Endothelial cell of umbilical vein (primary cell): ENCODE results near the gene IL17REL. TPM values are rescaled to one million over a fixed set of nuclear protein-coding genes. Genes with fewer than 3 reads are reported as not detected.

Experiments
- Bru-seq: library from RNA; stranded (reverse); fragments of 400-500 nt; gene quantifications from one replicate; lab custom pipeline; 2021; lab: Mats Ljungman, UMichigan
- BruChase-seq, 2 experiments: library from RNA; stranded (reverse); fragments of 400-500 nt; gene quantifications; one replicate each; lab custom pipeline; 2021; lab: Mats Ljungman, UMichigan
- BruUV-seq: library from RNA; stranded (reverse); fragments of 400-500 nt; replicated peaks from 2 replicates; lab custom pipeline; 2021; lab: Mats Ljungman, UMichigan
- CTCF ChIA-PET: fragments of 300-600, 350-600 bp; sonication (Branson Sonifier 250); formaldehyde crosslinking; loops from one replicate; lab custom pipeline; 2021; ENCODE audit warnings: antibody characterized with exemption, inconsistent platforms; lab: Charles Lee
- POLR2A ChIA-PET: fragments of 300-600, 350-600 bp; sonication (Branson Sonifier 250); formaldehyde crosslinking; loops from one replicate; lab custom pipeline; 2021; ENCODE audit warnings: antibody characterized with exemption, inconsistent platforms; lab: Charles Lee
- DNase-seq: peaks from one replicate; pipeline ENCODE4 v3.0.0-alpha.2; 2011; ENCODE audit warnings: low read depth, low spot score
- FAIRE-seq: peaks from 2 replicates; lab custom pipeline; 2011; peaks lifted over from hg19 to GRCh38; lab: Jason Lieb, UNC
- H2AFZ ChIP-seq: 2 replicates; pipeline ENCODE4 v1.6.0; 2012; ENCODE audit warnings: low read depth, low read length, control low read depth, inconsistent platforms
- H3K27ac ChIP-seq: 2 replicates; pipeline ENCODE4 v1.5.1; 2011; ENCODE audit warnings: low read depth, mild to moderate bottlenecking, control low read depth, low read length, moderate library complexity; ENCODE audit not compliant: insufficient read depth
- H3K27me3 ChIP-seq, 2 experiments: 2 replicates each; pipeline versions ENCODE4 v1.6.0 to v1.6.1; 2011; ENCODE audit warnings: low read length in 2 of 2, mixed read lengths in 1 of 2; ENCODE audit not compliant: control insufficient read depth in 2 of 2, insufficient read depth in 2 of 2
- H3K36me3 ChIP-seq, 2 experiments: 2 replicates in 1 of 2; 3 replicates in 1 of 2; pipeline ENCODE4 v1.5.1; 2011; ENCODE audit warnings: low read length in 2 of 2, mild to moderate bottlenecking in 1 of 2, moderate library complexity in 1 of 2; ENCODE audit not compliant: control insufficient read depth in 2 of 2, insufficient read depth in 2 of 2; ENCODE audit errors: extremely low read depth in 1 of 2
- H3K4me1 ChIP-seq: 3 replicates; pipeline ENCODE4 v1.5.1; 2011; ENCODE audit warnings: mild to moderate bottlenecking, low read length; ENCODE audit not compliant: control insufficient read depth, insufficient read depth; ENCODE audit errors: extremely low read depth
- H3K4me2 ChIP-seq: 2 replicates; pipeline ENCODE4 v1.6.1; 2011; ENCODE audit warnings: low read length, control low read depth, mixed read lengths; ENCODE audit not compliant: insufficient read depth
- H3K4me3 ChIP-seq, 3 experiments: fragments of 200-600 bp in 1 of 3; sonication (generic), shearing (Covaris generic) in 1 of 3; replicated peaks in 1 of 3; 2 replicates each; pipeline ENCODE4 v1.5.1; 2011 to 2016; ENCODE audit warnings: control low read depth in 3 of 3, low read length in 3 of 3, mild to moderate bottlenecking in 2 of 3, inconsistent platforms in 1 of 3, low read depth in 1 of 3, moderate library complexity in 1 of 3; ENCODE audit not compliant: insufficient read depth in 1 of 3
- H3K79me2 ChIP-seq: 2 replicates; pipeline ENCODE4 v1.6.0; 2012; ENCODE audit warnings: low read length, inconsistent platforms; ENCODE audit not compliant: control insufficient read depth, insufficient read depth
- H3K9ac ChIP-seq: replicated peaks from 2 replicates; pipeline ENCODE3; 2011; ENCODE audit warnings: low read length, control low read depth; ENCODE audit not compliant: insufficient read depth; ENCODE audit errors: extremely low read depth
- H3K9me1 ChIP-seq: replicated peaks from 3 replicates; pipeline ENCODE4 v1.6.0; 2011; ENCODE audit warnings: mild to moderate bottlenecking, low read length; ENCODE audit not compliant: control insufficient read depth, insufficient read depth; ENCODE audit errors: extremely low read depth
- H3K9me3 ChIP-seq: replicated peaks from 2 replicates; pipeline ENCODE4 v1.5.1; 2012; ENCODE audit warnings: low read length, inconsistent platforms; ENCODE audit not compliant: control insufficient read depth, insufficient read depth
- H4K20me1 ChIP-seq: replicated peaks from 2 replicates; pipeline ENCODE3; 2011; ENCODE audit warnings: mild to moderate bottlenecking, low read length; ENCODE audit not compliant: control insufficient read depth, insufficient read depth; ENCODE audit errors: extremely low read depth
- EZH2 ChIP-seq: IDR thresholded peaks from 2 replicates; pipeline ENCODE4 v1.6.1; 2012; ENCODE audit warnings: borderline replicate concordance, low read depth, mild to moderate bottlenecking, moderate library complexity, low read length, inconsistent platforms; ENCODE audit not compliant: severe bottlenecking
- FOS ChIP-seq: IDR thresholded peaks from 2 replicates; pipeline ENCODE4 v1.6.1; 2011; ENCODE audit warnings: mild to moderate bottlenecking, low read length, moderate library complexity, borderline replicate concordance; ENCODE audit not compliant: insufficient read depth
- GATA2 ChIP-seq: IDR thresholded peaks from 2 replicates; pipeline ENCODE4 v1.7.0; 2011; ENCODE audit warnings: low read depth, mild to moderate bottlenecking, moderate library complexity, mixed read lengths, low read length; ENCODE audit not compliant: insufficient read length, insufficient read depth
- JUN ChIP-seq: IDR thresholded peaks from 2 replicates; pipeline ENCODE4 v1.6.1; 2011; ENCODE audit warnings: borderline replicate concordance, low read depth; ENCODE audit not compliant: insufficient read length, insufficient read depth
- MYC ChIP-seq: IDR thresholded peaks from one replicate; pipeline ENCODE4 v1.6.1; 2011; ENCODE audit warnings: mild to moderate bottlenecking, low read depth, low read length
- POLR2A ChIP-seq: IDR thresholded peaks from 2 replicates; pipeline ENCODE4 v1.6.1; 2012; ENCODE audit warnings: low read depth, mild to moderate bottlenecking, control low read depth, low read length
- POLR2AphosphoS5 ChIP-seq: IDR thresholded peaks from 2 replicates; pipeline ENCODE4 v1.6.1; 2012; ENCODE audit warnings: low read depth, mild to moderate bottlenecking, control low read depth, low read length, moderate library complexity; ENCODE audit not compliant: insufficient read depth
- dilution Hi-C: fragments of 300-500 bp; cut with MboI; formaldehyde crosslinking; loops from one replicate; pipeline ENCODE4 v1.15.0; 2019; ENCODE audit warnings: low sequenced_read_pairs; ENCODE audit not compliant: extremely low pct_ligation_motif_present
- intact Hi-C: fragments of 100-400 bp; cut with micrococcal nuclease; formaldehyde crosslinking; loops from one replicate; pipeline ENCODE4 v1.10.0; 2022
- long read RNA-seq: library from polyadenylated mRNA; stranded (forward); transcript quantifications from one replicate; pipeline ENCODE4 v2.0.0, GENCODE V29; 2021
- polyA minus RNA-seq, 3 experiments: library from RNA; depleted of rRNA, polyadenylated mRNA; stranded (reverse); fragments of >200 nt; gene quantifications; 1 replicate in 1 of 3; 2 replicates in 2 of 3; pipeline ENCODE4 v1.2.3, GENCODE V29; 2011
- polyA plus RNA-seq, 4 experiments: library from polyadenylated mRNA; depleted of rRNA in 3 of 4; stranded (reverse) in 3 of 4; unstranded in 1 of 4; fragments of >200 nt; gene quantifications; 2 replicates each; pipeline versions ENCODE4 v1.2.1 to v1.2.3, GENCODE V29; 2011 to 2012; ENCODE audit warnings: missing spikeins in 1 of 4
- total RNA-seq: library from RNA; stranded (reverse); gene quantifications from 2 replicates; pipeline ENCODE4 v1.2.3, GENCODE V29; 2021
- TF ChIP-seq, protein P1 (sequence below): IDR thresholded peaks from 2 replicates; pipeline ENCODE4 v1.6.1; 2011; ENCODE audit not compliant: insufficient read depth, insufficient read length
- TF ChIP-seq, protein P2 (sequence below), 2 donors: IDR thresholded peaks; 1 replicate in 1 of 2; 2 replicates in 1 of 2; pipeline ENCODE4 v1.5.1; 2011; ENCODE audit warnings: low read length in 2 of 2, mild to moderate bottlenecking in 2 of 2, moderate library complexity in 2 of 2, control low read depth in 1 of 2, inconsistent platforms in 1 of 2, low read depth in 1 of 2; ENCODE audit not compliant: insufficient read depth in 1 of 2; ENCODE audit errors: extremely low read depth in 1 of 2

Gene IL17REL
- 0.12 and 0.15 TPM in 2 replicates for total RNA-seq
- 0.06 TPM in 2 replicates for polyA plus RNA-seq
- polyA plus RNA-seq (2011; cell fraction: cytosol; rRNA removed): not detected in 2 replicates
- polyA plus RNA-seq (2011; cell fraction: nucleus; rRNA removed): 0.26 and 0.28 TPM in 2 replicates
- 0.04 TPM in 1 of 2 replicates, not detected in the other for polyA plus RNA-seq (2012)
- 0.06 TPM in 1 of 2 replicates, not detected in the other for polyA minus RNA-seq
- not detected for polyA minus RNA-seq (2011; cell fraction: cytosol; rRNA and poly(A)+ RNA removed)
- 0.14 TPM in 1 of 2 replicates, not detected in the other for polyA minus RNA-seq (2011; cell fraction: nucleus; rRNA and poly(A)+ RNA removed)
- percentile 5 among the genes with signal in this experiment for Bru-seq, nascent RNA
- not detected for BruChase-seq, experiment 1, labeled RNA remaining after a 6-hour chase
- not detected for BruChase-seq, experiment 2, labeled RNA remaining after a 2-hour chase
- long read RNA-seq: 0 reads

DNA sequence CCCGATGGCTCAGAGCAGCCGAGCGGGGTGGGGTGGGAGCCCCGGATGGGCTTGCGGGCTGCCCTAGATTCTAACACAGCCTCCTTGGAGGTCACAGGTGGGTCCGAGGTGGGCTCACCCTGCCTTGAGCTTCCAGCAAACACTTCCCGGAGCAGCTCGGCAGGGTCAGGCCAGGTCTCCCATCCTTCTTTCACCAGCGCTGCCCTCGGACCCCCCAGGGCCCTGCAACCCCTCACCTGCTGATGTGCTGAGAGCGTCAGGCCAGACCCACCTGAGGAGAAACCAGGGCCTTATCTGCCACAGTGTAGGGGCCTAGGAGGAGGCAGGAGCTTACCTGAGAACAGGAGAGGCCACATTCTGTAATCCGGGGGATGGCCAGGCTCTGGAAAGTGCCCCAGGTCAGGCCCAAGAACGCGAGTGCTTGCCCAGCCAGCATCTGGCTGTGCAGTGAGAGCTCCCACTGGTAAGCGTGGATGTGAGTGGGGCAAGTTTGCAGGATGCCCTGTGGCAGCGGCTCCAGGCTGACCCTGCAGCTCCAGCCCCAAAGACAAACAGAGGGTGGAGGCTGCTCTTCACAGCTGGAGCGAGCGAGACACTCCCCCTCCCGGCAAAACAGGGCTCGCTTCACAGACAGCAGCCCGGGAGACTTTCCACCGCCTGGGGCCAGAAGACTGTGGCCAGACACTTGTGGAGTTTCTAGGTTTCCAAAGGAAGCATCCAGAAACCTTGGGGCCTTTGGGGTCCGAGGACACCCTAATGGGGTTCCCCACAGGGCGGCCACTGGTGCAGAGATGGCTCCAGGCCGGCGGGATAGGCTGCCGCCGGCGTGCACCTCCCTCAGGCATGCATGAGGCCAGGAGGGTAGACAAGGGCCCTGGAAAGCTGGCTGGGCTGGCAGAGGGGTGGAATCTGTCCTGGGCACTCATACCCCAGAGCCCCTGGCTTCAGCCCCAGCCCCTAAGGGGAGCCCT lies at the start of gene IL17REL:
TSS of gene IL17REL (minus strand) at position 555 of the 971 bp plus-strand sequence. CDS start at position 436, 119 bp downstream.
- TF ChIP-seq, protein P1, sequence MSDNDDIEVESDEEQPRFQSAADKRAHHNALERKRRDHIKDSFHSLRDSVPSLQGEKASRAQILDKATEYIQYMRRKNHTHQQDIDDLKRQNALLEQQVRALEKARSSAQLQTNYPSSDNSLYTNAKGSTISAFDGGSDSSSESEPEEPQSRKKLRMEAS: no peak
- TF ChIP-seq FOS (no peak), GATA2 (no peak), POLR2AphosphoS5 (no peak), MYC (no peak), JUN (no peak), EZH2 (no peak), POLR2A (no peak)
- TF ChIP-seq, protein P2, sequence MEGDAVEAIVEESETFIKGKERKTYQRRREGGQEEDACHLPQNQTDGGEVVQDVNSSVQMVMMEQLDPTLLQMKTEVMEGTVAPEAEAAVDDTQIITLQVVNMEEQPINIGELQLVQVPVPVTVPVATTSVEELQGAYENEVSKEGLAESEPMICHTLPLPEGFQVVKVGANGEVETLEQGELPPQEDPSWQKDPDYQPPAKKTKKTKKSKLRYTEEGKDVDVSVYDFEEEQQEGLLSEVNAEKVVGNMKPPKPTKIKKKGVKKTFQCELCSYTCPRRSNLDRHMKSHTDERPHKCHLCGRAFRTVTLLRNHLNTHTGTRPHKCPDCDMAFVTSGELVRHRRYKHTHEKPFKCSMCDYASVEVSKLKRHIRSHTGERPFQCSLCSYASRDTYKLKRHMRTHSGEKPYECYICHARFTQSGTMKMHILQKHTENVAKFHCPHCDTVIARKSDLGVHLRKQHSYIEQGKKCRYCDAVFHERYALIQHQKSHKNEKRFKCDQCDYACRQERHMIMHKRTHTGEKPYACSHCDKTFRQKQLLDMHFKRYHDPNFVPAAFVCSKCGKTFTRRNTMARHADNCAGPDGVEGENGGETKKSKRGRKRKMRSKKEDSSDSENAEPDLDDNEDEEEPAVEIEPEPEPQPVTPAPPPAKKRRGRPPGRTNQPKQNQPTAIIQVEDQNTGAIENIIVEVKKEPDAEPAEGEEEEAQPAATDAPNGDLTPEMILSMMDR (IDR thresholded peaks at IDR 0.05; ENCODE audit: extremely low read depth in 1 of 2, insufficient read depth in 1 of 2, low read depth in 1 of 2, low read length in 2 of 2): no peak
- Histone ChIP-seq H3K9me3 (no peaks in the 10 kb centered on the region), H3K79me2 (no peaks in the 10 kb centered on the region), H3K4me3 (no peak within 1 kb of the TSS), H4K20me1 (no peaks in the 10 kb centered on the region), H3K4me2 (no peak within 1 kb of the TSS), H3K36me3 (no peaks in the 10 kb centered on the region), H3K9ac (no peak within 1 kb of the TSS), H2AFZ (no peak within 1 kb of the TSS), H3K9me1 (no peaks in the 10 kb centered on the region), H3K27ac (no peak within 1 kb of the TSS), H3K4me1 (no peaks in the 10 kb centered on the region), H3K27me3 (peaks cover 34 to 46% of the 10 kb centered on the region in 2 experiments)
- DNase-seq: no peak
- ChIA-PET POLR2A (interaction anchor here (0.7 kb wide), 1 partner anchor 98 kb away, joined by 4 read pairs; no protein-coding TSS in a partner anchor), CTCF (interaction anchor here (1.2 to 1.9 kb wide), 3 partner anchors 8 to 82 kb away, joined by 3 to 9 read pairs (median 5); no protein-coding TSS in a partner anchor)
- BruUV-seq: no TSS peak
- FAIRE-seq: no peak
- dilution Hi-C loops (no loop called here), intact Hi-C loops (no loop called here)
